Stimulated activated effector memory CD8-positive, alpha-beta T cell treated with anti-CD3 and anti-CD28 coated beads, Interleukin-12 subunit alpha, Interleukin-12 subunit beta, amount 100 ng/mL, for 72 hours (primary cell): Measurements from ENCODE around the gene CDCA7.
"Not testable (repeated sequence)": the region's sequence is repeated elsewhere in the genome, so short reads cannot be mapped to it uniquely, and the experiment has no call there.

Source experiments
- ATAC-seq: fragments of 150-1000 bp; cut with Tn5 transposase; 2 replicates; pipeline ENCODE4 v1.10.0; 2021
- DNase-seq, 2 donors: peaks; one replicate each; pipeline ENCODE4 v3.0.0; 2021 to 2022; ENCODE audit warnings: low spot score in 2 of 2
- H3K27ac Mint-ChIP-seq: one replicate; pipeline ENCODE4 v1.8.0; 2022; ENCODE audit warnings: mild to moderate bottlenecking, mixed read lengths
- H3K36me3 Mint-ChIP-seq: one replicate; pipeline ENCODE4 v1.8.0; 2022; ENCODE audit warnings: mild to moderate bottlenecking, mixed read lengths
- H3K4me1 Mint-ChIP-seq: one replicate; pipeline ENCODE4 v1.8.0; 2022; ENCODE audit warnings: mixed read lengths
- H3K4me3 Mint-ChIP-seq: one replicate; pipeline ENCODE4 v1.8.0; 2022; ENCODE audit warnings: mild to moderate bottlenecking, mixed read lengths
- H3K9me3 Mint-ChIP-seq: one replicate; pipeline ENCODE4 v1.8.0; 2022; ENCODE audit warnings: mixed read lengths

CDCA7 gene

DNA sequence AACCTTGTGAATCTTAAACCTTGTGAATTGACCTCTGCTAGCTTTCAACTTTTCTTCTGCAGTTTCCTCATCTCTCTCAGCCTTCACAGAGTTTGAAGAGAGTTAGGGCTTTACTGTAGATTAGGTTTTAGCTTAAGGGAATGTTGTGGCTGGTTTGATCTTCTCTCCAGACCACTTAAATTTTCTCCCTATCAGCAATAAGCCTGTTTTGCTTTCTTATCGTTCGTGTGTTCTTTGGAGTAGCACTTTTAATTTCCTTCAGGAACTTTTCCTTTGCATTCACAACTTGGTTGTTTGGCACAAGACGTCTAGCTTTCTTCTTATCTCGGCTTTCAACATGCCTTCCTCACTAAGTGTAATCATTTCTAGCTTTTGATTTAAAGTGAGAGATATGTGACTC lies 2.8 kb upstream of the CDCA7 start:
- Mint-ChIP-seq H3K4me3 (no peak overlapping the region), H3K36me3 (no peaks in the 10 kb centered on the region), H3K4me1 (peaks cover 30% of the 10 kb centered on the region), H3K27ac (no peak overlapping the region), H3K9me3 (no peaks in the 10 kb centered on the region)
- DNase-seq: no peak
- ATAC-seq: no peak

- ATAC-seq (no peak), DNase-seq (no peak)
- H3K27ac Mint-ChIP-seq: peak overlapping the region; percentile 92
- peaks cover 33% of the 10 kb centered on the region for H3K4me1 Mint-ChIP-seq
- no peaks in the 10 kb centered on the region for H3K9me3 Mint-ChIP-seq
- no peaks in the 10 kb centered on the region for H3K36me3 Mint-ChIP-seq
- peak overlapping the region; percentile 81 for H3K4me3 Mint-ChIP-seq
Measured at GRCh38 chr2:173353556-173353955, 1.1 kb upstream of the CDCA7 start.

GRCh38 chr2:173354073-173354581 lies 545 bp upstream of the CDCA7 start:
- Mint-ChIP-seq H3K36me3 (peaks cover 4% of the 10 kb centered on the region), H3K9me3 (no peaks in the 10 kb centered on the region), H3K4me3 (peak overlapping the region; percentile 81), H3K27ac (peak overlapping the region; percentile 92), H3K4me1 (peaks cover 38% of the 10 kb centered on the region)
- no peak for DNase-seq
- peak; percentile 68 for ATAC-seq

GRCh38 chr2:173355132-173355865 lies 627 bp downstream of the CDCA7 start:
- H3K4me1 Mint-ChIP-seq: peaks cover 48% of the 10 kb centered on the region
- peak overlapping the region; percentile 81 for H3K4me3 Mint-ChIP-seq
- no peaks in the 10 kb centered on the region for H3K9me3 Mint-ChIP-seq
- peaks cover 16% of the 10 kb centered on the region for H3K36me3 Mint-ChIP-seq
- peak; percentile 10 to 64 for DNase-seq
- ATAC-seq: peak; percentile 38
- peak overlapping the region; percentile 92 for H3K27ac Mint-ChIP-seq

DNA sequence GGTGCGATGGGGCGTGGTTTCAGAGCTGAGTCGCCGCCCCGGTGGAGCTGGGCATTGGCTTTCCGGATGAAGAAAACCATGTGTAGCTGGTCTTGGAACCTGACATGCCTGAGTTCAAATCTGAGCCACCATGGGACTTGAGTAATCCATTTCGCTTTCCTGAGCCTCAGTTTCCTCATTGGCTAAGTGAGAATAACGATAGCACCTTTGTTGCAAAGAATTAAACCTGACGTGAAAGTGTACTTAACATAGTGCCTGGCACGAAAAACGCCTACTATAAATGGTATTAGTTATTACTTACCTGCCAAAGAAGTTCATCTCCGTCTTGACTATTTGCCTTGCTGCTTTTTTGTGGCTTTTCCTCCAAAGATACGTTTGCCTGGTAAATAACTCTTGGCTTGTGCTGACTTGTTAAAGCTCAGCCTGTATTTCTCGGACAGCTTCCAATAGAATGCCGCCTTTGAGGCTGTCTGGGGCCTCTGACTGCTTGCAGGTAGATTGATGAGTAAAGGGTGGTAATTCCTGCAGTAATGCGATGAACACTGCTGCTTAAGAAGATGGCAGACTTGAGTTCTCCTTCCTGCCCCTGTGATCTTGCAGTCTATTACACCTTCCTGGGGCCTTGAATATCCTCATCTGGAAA lies 1.3 kb downstream of the CDCA7 start:
- H3K36me3 Mint-ChIP-seq: peaks cover 23% of the 10 kb centered on the region
- DNase-seq (no peak), ATAC-seq (no peak)
- no peaks in the 10 kb centered on the region for H3K9me3 Mint-ChIP-seq
- peaks cover 53% of the 10 kb centered on the region for H3K4me1 Mint-ChIP-seq
- H3K4me3 Mint-ChIP-seq: peak overlapping the region; percentile 81
- no peak overlapping the region for H3K27ac Mint-ChIP-seq

DNA sequence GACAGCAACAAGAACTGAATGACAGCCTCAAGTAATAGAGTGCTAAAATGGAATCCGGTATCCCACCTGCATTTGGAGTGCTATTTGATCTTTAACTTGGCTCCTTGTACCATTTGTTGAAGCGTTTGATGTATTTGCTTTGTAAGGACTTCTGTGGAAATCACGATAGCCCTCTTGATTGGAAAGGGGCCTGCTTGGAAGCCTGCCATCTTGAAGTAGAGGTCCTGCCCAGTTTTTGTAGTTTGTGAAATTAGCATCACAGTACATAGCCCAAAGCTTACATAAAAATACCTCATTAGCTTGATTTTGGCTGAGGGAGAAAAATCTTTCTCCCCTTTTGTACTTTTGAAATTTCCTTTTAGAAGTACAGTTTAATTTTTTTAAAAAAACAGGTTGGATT lies 2.7 kb downstream of the CDCA7 start:
- H3K4me3 Mint-ChIP-seq: no peak overlapping the region
- no peak overlapping the region for H3K27ac Mint-ChIP-seq
- ATAC-seq: no peak

DNA sequence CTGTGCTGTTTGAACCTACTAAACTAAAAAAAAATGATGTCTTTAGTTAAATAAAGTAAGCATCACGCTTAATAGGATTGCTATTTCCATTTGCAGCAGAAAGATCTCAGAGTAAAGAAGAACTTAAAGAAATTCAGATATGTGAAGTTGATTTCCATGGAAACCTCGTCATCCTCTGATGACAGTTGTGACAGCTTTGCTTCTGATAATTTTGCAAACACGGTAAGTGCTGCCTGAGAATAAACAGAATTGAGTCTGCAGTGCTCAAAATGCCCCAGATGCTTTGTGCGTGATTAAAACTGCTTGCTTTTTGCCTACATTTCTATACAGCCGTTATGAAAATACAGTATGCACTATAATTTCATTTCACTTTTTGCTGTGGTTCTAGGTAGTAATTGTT lies 3.9 kb downstream of the CDCA7 start:
- Mint-ChIP-seq H3K4me1 (peaks cover 50% of the 10 kb centered on the region), H3K9me3 (no peaks in the 10 kb centered on the region), H3K27ac (no peak overlapping the region), H3K4me3 (no peak overlapping the region), H3K36me3 (peaks cover 49% of the 10 kb centered on the region)
- DNase-seq (no peak), ATAC-seq (peak; percentile 3)

More for the DNA sequence above, 2.7 kb downstream of the CDCA7 start:
- Mint-ChIP-seq H3K9me3 (no peaks in the 10 kb centered on the region), H3K4me1 (peaks cover 54% of the 10 kb centered on the region), H3K36me3 (peaks cover 36% of the 10 kb centered on the region)
- no peak for DNase-seq

GRCh38 chr2:173359231-173359630 lies 4.6 kb downstream of the CDCA7 start:
- ATAC-seq: peak; percentile 64
- peak in 1 of 2 donors; percentile 65 for DNase-seq
- Mint-ChIP-seq H3K4me3 (no peak overlapping the region), H3K9me3 (no peaks in the 10 kb centered on the region), H3K27ac (no peak overlapping the region), H3K36me3 (peaks cover 55% of the 10 kb centered on the region), H3K4me1 (peaks cover 43% of the 10 kb centered on the region)

- ATAC-seq (peak; percentile 67), DNase-seq (no peak)
- peak overlapping the region; percentile 43 for H3K27ac Mint-ChIP-seq
- H3K4me1 Mint-ChIP-seq: peaks cover 19% of the 10 kb centered on the region
- H3K9me3 Mint-ChIP-seq: no peaks in the 10 kb centered on the region
- no peak overlapping the region for H3K4me3 Mint-ChIP-seq
- peaks cover 45% of the 10 kb centered on the region for H3K36me3 Mint-ChIP-seq
Measured at GRCh38 chr2:173370198-173370597, 15.5 kb downstream of the CDCA7 start.

DNA sequence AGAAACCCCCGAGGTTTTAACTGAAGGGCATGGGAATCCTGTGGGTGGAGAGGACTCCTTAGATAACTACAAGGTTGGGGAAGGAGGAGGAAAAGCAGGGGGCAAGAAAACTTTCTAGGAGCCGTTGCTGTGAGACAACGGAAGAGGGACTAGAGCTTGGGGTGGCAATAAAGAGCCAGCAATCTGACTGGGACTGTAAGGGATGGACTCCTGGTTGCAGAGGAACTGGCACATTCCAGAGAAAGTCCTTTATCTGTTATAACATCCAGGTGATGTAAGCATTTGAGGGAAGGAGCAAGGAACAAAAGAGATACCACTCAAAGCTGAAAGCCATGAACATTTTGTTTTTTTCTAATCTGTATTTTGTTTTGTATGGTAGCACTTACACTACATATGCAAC lies 16.4 kb downstream of the CDCA7 start:
- Mint-ChIP-seq H3K4me1 (peaks cover 19% of the 10 kb centered on the region), H3K4me3 (no peak overlapping the region), H3K36me3 (peaks cover 37% of the 10 kb centered on the region), H3K9me3 (no peaks in the 10 kb centered on the region), H3K27ac (no peak overlapping the region)
- no peak for ATAC-seq
- no peak for DNase-seq

- no peak for ATAC-seq
- peaks cover 19% of the 10 kb centered on the region for H3K4me1 Mint-ChIP-seq
- no peak overlapping the region for H3K4me3 Mint-ChIP-seq
- H3K9me3 Mint-ChIP-seq: no peaks in the 10 kb centered on the region
- H3K36me3 Mint-ChIP-seq: peaks cover 14% of the 10 kb centered on the region
- no peak for DNase-seq
- H3K27ac Mint-ChIP-seq: no peak overlapping the region
Measured at GRCh38 chr2:173373290-173373689, 18.6 kb downstream of the CDCA7 start.

- DNase-seq: no peak
- H3K4me3 Mint-ChIP-seq: no peak overlapping the region
Measured at GRCh38 chr2:173374634-173375033, 20.0 kb downstream of the CDCA7 start.

DNA sequence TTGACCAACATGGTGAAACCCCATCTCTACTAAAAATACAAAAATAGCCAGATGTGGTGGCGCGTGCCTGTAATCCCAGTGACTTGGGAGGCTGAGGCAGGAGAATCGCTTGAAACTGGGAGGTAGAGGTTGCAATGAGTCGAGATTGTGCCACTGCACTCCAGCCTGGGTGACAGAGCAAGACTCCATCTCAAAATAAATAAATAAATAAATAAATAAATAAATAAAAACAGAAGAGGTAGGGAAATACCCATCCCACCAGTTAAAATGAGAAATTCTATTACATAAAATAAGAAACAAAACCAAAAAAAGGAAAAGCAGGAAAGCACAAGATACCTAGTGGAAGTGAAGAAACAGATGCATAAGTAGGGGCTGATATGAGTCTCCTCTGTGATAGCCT lies 30.9 kb downstream of the CDCA7 start:
- ATAC-seq, H3K9me3 Mint-ChIP-seq, H3K4me3 Mint-ChIP-seq, DNase-seq, H3K27ac Mint-ChIP-seq, H3K36me3 Mint-ChIP-seq, H3K4me1 Mint-ChIP-seq: not testable (repeated sequence)

More at GRCh38 chr2:173374634-173375033, 20.0 kb downstream of the CDCA7 start:
- peaks cover 14% of the 10 kb centered on the region for H3K4me1 Mint-ChIP-seq
- peak; percentile 46 for ATAC-seq
- H3K9me3 Mint-ChIP-seq: no peaks in the 10 kb centered on the region
- H3K27ac Mint-ChIP-seq: no peak overlapping the region
- H3K36me3 Mint-ChIP-seq: peaks cover 5% of the 10 kb centered on the region

DNA sequence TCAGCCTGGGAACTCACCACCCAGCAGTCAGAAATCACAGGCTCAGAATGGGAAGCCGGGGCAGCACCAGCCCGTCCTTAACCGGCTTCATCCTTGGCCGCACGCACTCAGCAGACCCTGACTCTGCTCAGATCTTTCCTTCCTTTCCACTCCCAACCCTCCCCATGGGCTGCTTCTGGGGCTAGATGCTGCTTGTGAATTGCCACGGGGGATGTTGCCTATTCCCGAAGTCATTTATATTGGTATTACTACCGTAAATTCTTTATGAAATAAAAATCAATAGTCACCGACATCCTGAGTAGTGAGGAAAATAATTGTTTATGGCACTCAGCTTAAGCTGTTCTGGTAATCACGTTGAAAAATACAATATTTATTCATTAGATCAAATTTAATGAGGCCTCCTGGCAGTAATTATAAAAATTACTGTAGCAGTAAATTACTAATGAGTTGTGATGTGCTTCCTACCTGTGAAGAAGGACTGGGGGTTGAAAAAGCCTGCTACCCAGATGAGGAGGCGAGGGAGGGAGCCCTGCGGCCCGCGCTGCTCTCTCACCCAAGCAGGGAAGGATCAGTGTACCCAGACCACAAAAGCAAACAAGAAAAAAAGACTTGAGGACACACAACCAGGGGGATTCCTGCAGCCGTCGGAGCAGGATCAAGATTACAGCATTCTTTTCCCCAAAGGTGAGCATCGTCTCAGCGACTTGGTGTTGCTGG lies 31.5 kb downstream of the CDCA7 start:
- H3K36me3 Mint-ChIP-seq: peaks cover 7% of the 10 kb centered on the region
- H3K4me1 Mint-ChIP-seq: no peaks in the 10 kb centered on the region
- DNase-seq (no peak), ATAC-seq (no peak)
- no peak overlapping the region for H3K27ac Mint-ChIP-seq
- H3K9me3 Mint-ChIP-seq: no peaks in the 10 kb centered on the region
- no peak overlapping the region for H3K4me3 Mint-ChIP-seq

- ATAC-seq (no peak), DNase-seq (no peak)
- no peaks in the 10 kb centered on the region for H3K4me1 Mint-ChIP-seq
- no peak overlapping the region for H3K4me3 Mint-ChIP-seq
- no peak overlapping the region for H3K27ac Mint-ChIP-seq
- peaks cover 7% of the 10 kb centered on the region for H3K36me3 Mint-ChIP-seq
- no peaks in the 10 kb centered on the region for H3K9me3 Mint-ChIP-seq
Measured at GRCh38 chr2:173386738-173387065, 32.0 kb downstream of the CDCA7 start.
